Stimulated activated CD8-positive, alpha-beta memory T cell treated with anti-CD3 and anti-CD28 coated beads, Interleukin-2, amount 100 ng/mL, for 1 hour (primary cell): ENCODE measurements around the gene DAO.

Experiments used
- DNase-seq, 2 donors: peaks; one replicate each; pipeline ENCODE4 v3.0.0-alpha.2; 2020; ENCODE audit warnings: low read depth in 2 of 2

The DAO gene

GRCh38 chr12:108918960-108919642 is 39.2 kb downstream of the DAO start:
- no peak for DNase-seq

- DNase-seq = no peak
These were observed 42.1 kb downstream of the DAO start for GRCh38 chr12:108921946-108922345.

- DNase-seq = no peak
These were observed 43.0 kb downstream of the DAO start for GRCh38 chr12:108922918-108923317.

- DNase-seq = no peak
These were observed 48.8 kb downstream of the DAO start for GRCh38 chr12:108928695-108929094.

GRCh38 chr12:108930155-108930554 is 50.3 kb downstream of the DAO start:
- no peak for DNase-seq

GRCh38 chr12:108930756-108931155 is 50.9 kb downstream of the DAO start:
- no peak for DNase-seq

- DNase-seq = no peak
These were observed 54.1 kb downstream of the DAO start for GRCh38 chr12:108933949-108934348.

- DNase-seq = no peak
These were observed 55.4 kb downstream of the DAO start for GRCh38 chr12:108935159-108935763.

GRCh38 chr12:108938247-108938924 is 58.5 kb downstream of the DAO start:
- no peak for DNase-seq

- no peak for DNase-seq
These were observed 59.7 kb downstream of the DAO start for GRCh38 chr12:108939594-108939993.

GRCh38 chr12:108940138-108940537 is 60.2 kb downstream of the DAO start:
- no peak for DNase-seq

- no peak for DNase-seq
These were observed 67.2 kb downstream of the DAO start for GRCh38 chr12:108947097-108947496.

- no peak for DNase-seq
These were observed 68.5 kb downstream of the DAO start for GRCh38 chr12:108948367-108948766.

- no peak for DNase-seq
These were observed 70.1 kb downstream of the DAO start for GRCh38 chr12:108949976-108950375.
